Neural cell (in vitro differentiated cells): Measurements from ENCODE around the gene DNAH17.

Source experiments
- CTCF ChIP-seq: fragments of 450-650 bp; IDR thresholded peaks from 2 replicates; pipeline ENCODE4 v1.5.1; 2014; ENCODE audit warnings: antibody characterized with exemption, mild to moderate bottlenecking, moderate library complexity; ENCODE audit not compliant: poor library complexity, severe bottlenecking
- EZH2 ChIP-seq: fragments of 200-600, 300-800 bp; shearing (Covaris generic), sonication (generic); IDR thresholded peaks from 2 replicates; pipeline ENCODE4 v1.6.1; 2014; ENCODE audit warnings: antibody characterized with exemption, low read length, borderline replicate concordance, mild to moderate bottlenecking; ENCODE audit not compliant: insufficient read depth, poor library complexity, severe bottlenecking
- RAD21 ChIP-seq: fragments of 450-650 bp; conservative IDR thresholded peaks from 2 replicates; pipeline ENCODE4 v1.6.1; 2014; ENCODE audit warnings: antibody characterized with exemption, mild to moderate bottlenecking, moderate library complexity

- no peak for TF ChIP-seq RAD21
- no peak for TF ChIP-seq CTCF
- TF ChIP-seq EZH2, result no peak
Observed at GRCh38 chr17:78409191-78409928, 167.8 kb downstream of the DNAH17 start.
